Measurements from ENCODE around the gene KISS1.

- TF ChIP-seq CTCF (IDR thresholded peaks at IDR 0.05) = no peak
- TF ChIP-seq POLR2A (IDR thresholded peaks at IDR 0.05) = no peak
These were observed 38.3 kb downstream of the KISS1 start for GRCh38 chr1:204157962-204158361.

All from body of pancreas (tissue), 4 donors.